B cell (primary cell): ENCODE data around the gene MCTP1.

ENCODE experiments used
- EZH2 ChIP-seq: IDR thresholded peaks from 2 replicates; pipeline ENCODE4 v1.6.1; 2012; ENCODE audit warnings: borderline replicate concordance, low read depth, mild to moderate bottlenecking, moderate library complexity, low read length; ENCODE audit not compliant: insufficient read depth, poor library complexity, severe bottlenecking
- TF ChIP-seq, protein P1 (sequence below): fragments of 200-600 bp; IDR thresholded peaks from one replicate; pipeline ENCODE4 v1.8.0; 2022; ENCODE audit warnings: antibody characterized with exemption, mild to moderate bottlenecking

DNA sequence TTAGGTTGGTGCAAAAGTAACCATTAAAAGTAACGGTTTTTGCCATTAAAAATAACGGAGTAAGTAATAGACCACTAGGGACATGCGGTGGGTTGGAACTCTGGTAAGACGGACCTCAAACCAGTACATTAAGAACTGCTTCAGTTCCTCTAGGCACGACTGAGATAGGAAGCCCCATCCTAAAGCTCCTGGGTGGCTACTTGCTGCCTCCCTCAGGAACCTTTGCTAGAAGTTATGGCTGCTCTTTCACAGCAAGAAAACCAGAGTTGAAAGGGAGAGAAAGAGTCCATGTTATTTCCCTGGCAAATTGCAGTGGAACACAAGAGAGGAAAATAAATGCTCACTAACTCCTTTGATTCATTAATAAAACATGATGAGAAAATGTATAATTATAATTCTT lies 47.6 kb downstream of the MCTP1 start:
- TF ChIP-seq, protein P1, sequence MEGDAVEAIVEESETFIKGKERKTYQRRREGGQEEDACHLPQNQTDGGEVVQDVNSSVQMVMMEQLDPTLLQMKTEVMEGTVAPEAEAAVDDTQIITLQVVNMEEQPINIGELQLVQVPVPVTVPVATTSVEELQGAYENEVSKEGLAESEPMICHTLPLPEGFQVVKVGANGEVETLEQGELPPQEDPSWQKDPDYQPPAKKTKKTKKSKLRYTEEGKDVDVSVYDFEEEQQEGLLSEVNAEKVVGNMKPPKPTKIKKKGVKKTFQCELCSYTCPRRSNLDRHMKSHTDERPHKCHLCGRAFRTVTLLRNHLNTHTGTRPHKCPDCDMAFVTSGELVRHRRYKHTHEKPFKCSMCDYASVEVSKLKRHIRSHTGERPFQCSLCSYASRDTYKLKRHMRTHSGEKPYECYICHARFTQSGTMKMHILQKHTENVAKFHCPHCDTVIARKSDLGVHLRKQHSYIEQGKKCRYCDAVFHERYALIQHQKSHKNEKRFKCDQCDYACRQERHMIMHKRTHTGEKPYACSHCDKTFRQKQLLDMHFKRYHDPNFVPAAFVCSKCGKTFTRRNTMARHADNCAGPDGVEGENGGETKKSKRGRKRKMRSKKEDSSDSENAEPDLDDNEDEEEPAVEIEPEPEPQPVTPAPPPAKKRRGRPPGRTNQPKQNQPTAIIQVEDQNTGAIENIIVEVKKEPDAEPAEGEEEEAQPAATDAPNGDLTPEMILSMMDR, result no peak
- no peak for TF ChIP-seq EZH2
